ENCODE measurements around the gene AOAH. TPM values are rescaled to one million over a fixed set of nuclear protein-coding genes. Genes with fewer than 3 reads are reported as not detected.
"Not testable (repeated sequence)": the region's sequence is repeated elsewhere in the genome, so short reads cannot be mapped to it uniquely, and the experiment has no call there.

AOAH gene
- polyA plus RNA-seq, 4 donors: 2.3 to 3.4 (median 2.8) TPM

DNA sequence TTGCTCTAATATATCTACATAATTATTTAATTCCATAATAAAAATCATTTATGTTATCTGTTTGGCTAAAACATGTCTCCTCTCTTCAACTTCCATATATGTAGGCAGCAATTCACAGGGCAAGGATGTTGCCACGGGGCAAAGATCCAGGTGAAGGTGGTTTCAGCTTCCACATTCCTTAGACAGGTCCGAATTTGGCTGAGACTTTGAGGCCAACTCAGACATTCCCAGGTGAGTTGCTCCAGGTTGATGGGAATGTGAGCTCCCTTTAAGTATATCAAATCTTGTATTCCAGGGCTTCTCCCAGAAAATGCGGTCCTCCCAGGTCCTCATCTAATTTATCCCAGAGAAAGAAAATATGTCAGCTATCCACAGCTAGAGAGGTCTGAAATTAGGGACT is 15.1 kb upstream of the AOAH start:
- no peak for DNase-seq (ENCODE audit: low read depth in 4 of 4, low spot score in 2 of 4)

DNA sequence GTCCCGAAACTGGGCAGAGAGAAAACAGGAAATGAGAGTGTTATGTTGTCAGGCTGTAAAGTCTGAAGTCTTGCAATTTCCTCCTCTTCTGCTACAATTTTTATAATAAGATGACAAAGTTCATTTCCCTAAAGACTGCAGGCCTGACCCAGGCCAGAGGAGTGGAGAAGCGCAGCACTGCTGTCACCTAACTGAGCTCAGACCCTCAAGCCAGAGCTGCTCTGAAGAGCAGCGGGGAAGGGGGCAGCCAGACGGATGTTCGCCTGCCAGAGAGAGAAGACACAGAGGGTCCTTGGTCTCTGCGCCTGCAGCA is 12.6 kb upstream of the AOAH start:
- no peak for DNase-seq (ENCODE audit: low read depth in 4 of 4, low spot score in 2 of 4)

DNA sequence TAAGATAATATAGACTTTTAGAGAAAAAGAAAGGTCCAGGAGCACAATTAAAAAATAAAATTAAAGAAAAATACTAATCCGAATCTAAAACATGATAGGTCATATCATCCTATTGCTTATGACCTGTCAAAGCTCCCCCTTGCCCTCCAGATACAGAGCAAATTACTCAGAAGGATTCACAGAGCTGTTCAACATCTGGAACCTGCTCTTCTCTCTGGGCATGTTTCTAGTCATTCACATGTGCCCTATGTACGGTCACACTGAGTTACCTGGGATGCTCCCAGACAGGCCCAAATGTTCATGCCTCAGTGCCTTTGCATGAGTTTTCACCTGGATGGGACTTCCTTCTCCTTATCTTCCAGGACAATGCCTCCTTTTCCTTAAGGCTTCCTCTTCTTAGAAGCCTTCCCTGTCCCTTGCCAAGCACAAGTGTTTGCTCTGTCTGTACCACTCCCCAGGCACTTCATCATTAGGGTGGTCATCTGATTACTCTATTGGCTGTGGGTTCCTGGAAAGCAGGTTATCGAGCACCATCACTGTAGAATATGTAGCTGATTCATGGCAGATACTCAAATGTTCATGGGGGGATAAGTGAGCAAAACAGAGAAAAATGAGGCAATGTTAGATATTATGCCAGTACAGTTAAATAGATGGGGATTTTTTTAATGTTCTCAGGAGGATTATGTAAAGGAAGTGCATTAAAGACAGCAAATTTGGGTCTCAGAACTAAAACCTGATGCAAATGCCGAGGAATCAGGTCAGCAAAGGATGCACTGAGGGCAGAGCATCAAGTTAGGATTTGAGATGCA is 12.0 kb upstream of the AOAH start:
- no peak for DNase-seq (ENCODE audit: low read depth in 4 of 4, low spot score in 2 of 4)

DNA sequence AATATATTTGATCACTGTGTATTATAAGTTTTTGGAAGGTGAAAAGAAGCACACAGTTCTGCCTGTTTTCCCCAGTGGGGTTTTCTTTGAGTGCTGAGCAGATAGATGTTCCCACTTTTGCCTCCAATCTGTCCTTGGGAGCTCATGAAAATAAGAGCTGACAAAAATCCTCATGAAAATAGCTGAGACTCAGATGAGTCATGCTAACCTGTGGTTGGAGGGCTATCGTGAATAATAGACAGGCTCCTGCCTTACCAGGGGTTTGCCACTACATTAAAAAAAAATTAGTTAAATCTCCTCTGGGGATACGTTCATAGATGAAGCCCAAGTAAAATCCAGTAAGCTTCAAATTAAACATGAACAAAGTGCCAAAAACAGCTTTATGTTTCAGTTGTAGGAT is 10.9 kb upstream of the AOAH start:
- no peak for DNase-seq (ENCODE audit: low read depth in 4 of 4, low spot score in 2 of 4)

DNA sequence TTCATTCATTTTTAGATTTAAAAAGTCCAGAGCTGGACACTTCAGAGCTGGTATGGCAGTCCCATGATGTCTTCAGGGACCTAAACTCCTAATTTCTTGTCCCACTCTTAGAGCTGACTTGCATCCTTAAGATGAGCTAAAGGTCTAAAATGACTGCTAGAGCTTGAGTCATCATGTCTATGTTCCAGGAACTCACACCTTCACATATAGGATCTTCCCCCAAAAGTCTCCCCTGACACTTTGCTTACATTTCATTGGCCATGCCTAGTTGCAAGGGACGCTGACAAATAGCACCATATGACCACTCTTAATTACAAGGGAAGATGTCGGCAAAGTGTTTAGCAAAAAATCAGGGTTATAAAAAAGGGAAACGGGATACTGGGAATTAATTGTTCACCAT is 10.4 kb upstream of the AOAH start:
- no peak for DNase-seq (ENCODE audit: low read depth in 4 of 4, low spot score in 2 of 4)

DNA sequence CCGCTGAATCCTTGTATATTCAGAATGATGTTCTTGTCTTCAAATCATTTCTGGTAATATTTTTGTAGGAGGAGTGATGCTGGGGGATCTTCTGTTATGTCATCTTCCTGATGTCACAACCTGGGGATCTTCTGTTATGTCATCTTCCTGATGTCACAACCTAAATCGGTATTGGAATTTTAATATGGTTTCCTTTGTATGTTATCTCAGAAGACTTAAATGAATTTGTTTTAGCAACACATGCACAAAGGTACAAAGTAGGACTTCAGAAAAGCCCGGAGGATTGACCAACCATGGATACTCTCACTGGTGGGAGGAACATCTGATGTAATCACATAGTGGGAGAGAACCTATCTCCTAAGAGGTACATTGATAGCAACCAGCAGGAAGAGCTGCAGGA is 9.1 kb upstream of the AOAH start:
- DNase-seq (ENCODE audit: low read depth in 4 of 4, low spot score in 2 of 4): no peak

DNA sequence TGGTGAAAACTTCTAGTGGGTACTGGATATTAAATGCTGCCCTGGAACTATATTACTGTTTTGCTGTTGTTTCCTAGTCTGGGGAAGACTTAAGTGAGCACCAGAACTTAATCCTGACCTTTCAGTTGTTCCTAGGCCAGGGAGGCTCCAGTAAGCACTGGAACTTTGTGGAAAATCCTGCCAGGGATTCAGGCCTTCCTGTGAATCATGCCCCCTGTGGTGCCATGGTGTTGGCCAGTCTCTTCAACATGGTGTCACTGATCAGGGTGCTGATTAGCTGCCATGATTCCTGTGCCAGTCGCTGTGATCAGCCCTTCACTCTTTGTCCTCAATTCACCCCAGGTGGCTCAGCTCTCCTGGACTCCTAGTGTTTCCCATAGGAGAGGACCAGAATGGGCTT is 8.5 kb upstream of the AOAH start:
- no peak for DNase-seq (ENCODE audit: low read depth in 4 of 4, low spot score in 2 of 4)

DNA sequence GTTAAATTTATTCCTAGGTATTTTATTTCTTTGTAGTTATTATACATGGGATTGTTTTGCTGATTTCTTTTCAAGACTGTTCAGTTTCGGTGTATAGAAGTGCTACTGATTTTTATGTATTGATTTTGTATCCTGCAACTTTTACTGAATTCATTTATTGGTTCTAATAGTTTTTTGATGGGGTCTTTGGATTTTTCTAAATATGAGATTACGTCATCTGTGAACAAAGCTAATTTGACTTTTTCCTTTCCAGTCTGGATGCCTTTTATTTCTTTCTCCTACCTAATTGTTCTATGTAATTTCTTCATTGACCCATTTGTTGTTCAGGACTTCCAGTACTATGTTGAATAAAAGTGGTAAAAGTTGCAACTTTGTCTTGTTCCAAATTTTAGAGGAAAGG is 5.8 kb upstream of the AOAH start:
- no peak for DNase-seq (ENCODE audit: low read depth in 4 of 4, low spot score in 2 of 4)

DNA sequence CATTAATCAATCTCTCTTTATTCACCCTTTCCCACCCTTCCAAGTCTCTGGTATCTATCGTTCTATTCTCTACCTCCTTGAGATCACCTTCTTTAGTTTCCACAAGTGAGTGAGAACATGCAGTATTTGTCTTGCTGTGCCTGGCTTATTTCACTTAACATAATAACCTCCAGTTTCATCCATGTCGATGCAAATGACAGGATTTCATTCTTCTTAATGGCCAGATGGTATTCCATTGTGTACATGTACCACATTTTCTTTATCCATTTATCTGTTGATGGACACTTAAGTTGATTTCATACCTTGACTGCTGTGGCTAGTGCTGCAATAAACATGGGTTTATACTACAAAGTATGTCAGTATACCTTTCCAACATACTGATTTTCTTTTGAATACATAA is 3.8 kb upstream of the AOAH start:
- DNase-seq (ENCODE audit: low read depth in 4 of 4, low spot score in 2 of 4): no peak

DNA sequence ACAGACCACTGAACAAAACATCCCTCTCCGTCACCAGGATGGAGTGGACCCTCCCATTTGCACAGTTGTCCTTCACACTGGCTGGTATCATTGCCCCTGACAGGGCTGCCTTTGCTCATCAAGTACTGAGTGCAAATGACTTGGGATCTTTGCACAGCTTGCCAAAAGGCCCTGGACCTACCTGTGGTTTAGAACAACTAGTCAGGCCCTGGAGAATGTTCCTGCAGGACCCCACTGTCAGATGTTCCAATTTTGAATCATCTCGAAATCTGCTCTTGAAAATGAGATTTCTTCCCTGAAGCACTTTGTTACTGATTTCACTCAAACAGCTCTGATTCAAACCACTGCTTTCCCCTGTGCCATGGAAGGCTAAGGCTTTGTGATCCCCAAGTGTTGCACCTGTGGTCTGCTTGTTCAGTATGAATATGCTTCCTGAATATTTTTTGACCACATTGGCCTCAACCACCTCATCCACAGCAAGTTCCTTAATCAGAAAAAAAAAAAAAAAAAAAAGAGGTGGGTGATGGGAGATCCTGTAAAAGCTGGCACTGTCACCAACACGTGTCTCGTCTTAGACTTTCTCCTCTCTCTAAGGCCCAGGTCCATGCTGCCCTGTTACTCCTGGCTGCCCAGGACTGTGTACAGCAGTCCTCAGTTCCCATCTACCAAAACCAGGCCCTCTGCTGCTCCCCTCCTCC is 2.7 kb upstream of the AOAH start:
- no peak for DNase-seq (ENCODE audit: low read depth in 4 of 4, low spot score in 2 of 4)

DNA sequence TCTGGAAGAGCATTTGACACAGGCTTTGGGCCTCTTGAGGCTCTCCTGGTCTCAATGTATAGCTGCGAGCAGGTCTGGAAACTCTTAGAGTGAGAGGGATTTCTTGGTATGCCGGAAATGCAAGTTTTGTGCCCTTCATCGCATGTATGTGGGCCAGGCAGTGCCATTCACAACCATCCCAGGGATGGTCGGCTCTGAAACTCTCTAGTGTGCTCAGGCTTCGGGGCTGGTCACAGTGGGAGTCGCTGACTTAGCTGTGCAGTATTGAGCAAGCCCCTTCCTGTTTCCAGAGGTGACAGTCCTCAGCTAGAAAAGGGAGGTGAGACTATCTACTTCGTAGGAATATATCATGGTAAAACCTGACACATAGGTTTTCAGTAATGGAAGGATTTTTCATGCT is 2.0 kb upstream of the AOAH start:
- DNase-seq (ENCODE audit: low read depth in 4 of 4, low spot score in 2 of 4): no peak

DNA sequence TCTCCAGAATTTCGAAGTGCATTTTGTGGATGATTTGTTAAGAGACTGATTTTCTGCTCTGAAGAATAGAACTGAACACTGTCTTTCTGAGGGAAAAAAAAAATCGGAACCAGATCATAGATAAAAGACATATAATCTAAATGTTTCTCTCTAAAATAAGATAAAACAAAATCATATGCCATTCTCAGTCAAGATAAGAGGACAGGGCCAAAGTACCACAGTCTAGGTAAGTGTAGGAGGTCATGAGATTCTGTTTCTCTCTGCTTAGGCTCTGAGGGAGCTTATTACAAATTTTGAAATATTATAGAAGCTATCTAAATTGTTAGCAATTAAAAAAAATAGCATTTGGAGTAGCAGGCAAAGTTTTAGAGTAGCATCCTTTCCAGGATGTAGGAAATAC is 702 bp upstream of the AOAH start:
- DNase-seq (ENCODE audit: low read depth in 4 of 4, low spot score in 2 of 4): no peak

DNA sequence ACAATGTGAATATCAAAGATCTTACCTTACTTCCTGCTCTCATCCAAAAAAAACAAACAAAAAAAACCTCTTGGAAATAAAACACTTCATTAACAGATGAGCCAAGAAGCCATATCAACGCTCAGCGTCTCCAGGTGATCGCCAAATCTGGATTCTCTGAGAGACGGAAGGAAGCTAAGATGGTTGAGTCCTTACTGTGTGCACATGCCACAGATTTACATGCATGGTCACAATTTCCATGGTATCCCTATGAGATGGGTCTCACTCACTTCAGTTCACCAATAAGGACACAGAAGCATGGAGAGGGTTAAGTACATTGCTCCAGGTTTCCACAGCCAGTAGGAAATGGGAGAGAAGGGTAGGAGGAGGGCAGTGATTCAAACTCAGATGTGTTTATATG is 1.0 kb downstream of the AOAH start:
- DNase-seq (ENCODE audit: low read depth in 4 of 4, low spot score in 2 of 4): no peak

DNA sequence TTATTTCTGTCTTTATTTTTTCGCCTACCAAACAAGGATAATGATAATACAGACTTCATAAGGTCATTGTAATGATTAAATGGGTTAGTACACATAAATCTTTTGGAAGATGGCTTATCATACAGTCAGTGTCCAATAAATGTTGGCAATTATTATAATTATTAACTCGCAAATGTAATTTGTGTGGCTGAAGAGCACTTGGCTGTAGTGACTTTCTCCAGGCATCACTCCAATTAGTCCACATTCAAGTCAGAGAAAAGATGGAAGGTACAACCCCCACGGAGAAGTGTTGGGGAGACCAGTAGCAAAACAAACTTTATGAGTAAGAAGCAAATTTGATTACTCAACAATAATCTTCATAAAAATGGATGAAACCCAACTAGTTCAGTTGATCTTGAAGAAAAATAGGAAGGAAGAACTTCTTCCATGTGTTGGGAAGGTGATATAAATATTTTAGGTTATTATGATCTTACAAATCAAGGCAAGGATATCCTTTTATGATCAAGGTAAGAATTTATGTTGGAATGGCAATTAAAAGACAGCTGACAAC is 5.1 kb downstream of the AOAH start:
- no peak for DNase-seq (ENCODE audit: low read depth in 4 of 4, low spot score in 2 of 4)

DNA sequence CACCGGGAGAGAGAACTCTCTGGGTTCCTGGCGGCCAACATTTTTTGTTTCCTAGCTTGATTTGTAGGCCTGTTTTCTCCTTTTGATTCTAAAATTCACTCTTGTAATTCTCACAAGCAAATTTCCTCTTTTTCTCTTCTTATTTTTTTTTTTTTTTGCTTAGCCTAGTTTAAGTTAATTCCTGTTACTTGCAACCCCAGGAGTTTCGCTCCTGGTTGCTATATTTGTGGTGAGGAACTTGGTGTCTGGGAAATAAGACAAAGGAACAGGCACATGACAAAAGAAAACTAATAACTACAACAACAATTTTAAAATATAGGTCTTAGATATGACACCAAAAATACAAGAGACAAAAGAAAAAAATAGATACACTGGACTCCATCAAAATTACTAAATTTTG is 6.7 kb downstream of the AOAH start:
- no peak for DNase-seq (ENCODE audit: low read depth in 4 of 4, low spot score in 2 of 4)

DNA sequence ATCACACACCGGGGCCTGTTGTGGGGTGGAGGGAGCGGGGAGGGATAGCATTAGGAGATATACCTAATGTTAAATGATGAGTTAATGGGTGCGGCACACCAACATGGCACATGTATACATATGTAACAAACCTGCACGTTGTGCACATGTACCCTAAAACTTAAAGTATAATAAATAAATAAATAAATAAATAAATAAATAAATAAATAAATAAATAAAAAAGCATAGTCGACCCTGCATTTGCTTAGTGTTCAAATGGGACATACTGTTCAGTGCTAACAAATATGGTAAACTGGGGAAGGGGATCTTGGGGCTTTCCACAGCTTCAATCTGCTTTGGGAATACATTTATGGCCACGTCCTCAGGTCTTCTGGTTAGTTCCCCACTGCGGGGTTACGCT is 7.5 kb downstream of the AOAH start:
- DNase-seq (ENCODE audit: low read depth in 4 of 4, low spot score in 2 of 4): not testable (repeated sequence)

DNA sequence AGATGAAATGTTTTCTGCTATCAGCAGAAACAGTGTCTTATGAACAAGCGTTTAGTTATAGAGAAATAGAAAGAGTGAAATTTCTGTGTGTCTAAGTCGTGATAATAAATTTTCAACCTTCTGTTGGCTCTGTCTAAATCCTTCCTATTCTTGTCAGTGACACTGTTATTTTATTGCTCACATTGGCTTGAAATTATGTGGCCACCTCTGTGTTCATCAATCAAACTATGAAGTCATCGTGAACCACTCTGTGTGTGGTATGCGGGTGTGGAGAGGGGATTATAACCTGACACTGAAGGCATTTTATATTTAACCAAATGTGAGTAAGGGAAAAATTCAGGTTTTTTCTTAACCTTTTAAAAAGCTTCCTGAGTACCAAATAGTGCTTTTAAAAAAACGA is 12.3 kb downstream of the AOAH start:
- DNase-seq (ENCODE audit: low read depth in 4 of 4, low spot score in 2 of 4): no peak

DNA sequence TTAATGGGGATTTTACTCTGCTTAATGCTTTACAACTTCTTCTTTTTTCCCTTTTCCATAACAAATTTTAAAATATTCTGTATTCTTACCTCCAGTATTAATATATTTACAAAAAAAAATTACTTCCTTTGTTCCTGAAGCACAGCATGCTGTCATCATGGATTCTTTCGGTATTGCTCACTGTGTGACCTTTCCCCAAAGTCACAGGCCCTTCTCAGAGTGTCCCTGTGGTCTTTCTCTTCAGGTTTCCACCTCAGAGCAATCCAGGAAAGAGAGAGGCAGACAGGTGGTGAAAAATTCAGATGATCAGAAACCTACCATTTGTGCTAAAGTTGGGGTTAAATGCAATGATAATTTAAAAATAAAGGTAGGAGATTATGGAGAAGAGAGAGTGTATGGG is 13.0 kb downstream of the AOAH start:
- no peak for DNase-seq (ENCODE audit: low read depth in 4 of 4, low spot score in 2 of 4)

DNA sequence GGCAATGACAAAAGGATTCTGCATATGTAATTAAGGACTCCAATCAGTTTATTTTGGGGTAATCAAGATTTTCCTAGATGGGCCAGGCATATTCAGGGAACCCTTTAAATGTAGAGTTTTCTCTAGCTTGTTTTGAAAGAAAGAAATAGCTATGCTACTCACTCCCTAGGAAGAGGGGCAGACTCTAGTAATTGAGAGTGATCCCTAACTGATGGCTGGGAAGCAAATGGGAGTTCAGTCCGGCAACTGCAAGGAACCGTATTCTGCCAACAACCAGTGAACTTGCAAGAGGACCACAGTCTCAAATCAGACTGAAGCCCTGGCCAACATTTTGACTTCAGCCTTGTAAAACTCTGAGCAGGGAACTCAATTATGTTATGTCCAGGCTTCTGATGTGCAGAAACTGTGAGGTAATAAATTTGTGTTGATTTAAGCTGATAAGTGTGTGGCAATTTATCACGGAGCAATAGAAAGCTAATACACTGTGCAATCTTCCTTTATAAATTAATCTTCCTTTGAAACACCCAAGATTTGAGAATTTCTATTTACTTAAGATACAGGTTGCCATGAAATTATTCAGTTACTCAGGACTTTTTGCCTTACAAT is 14.0 kb downstream of the AOAH start:
- no peak for DNase-seq (ENCODE audit: low read depth in 4 of 4, low spot score in 2 of 4)

DNA sequence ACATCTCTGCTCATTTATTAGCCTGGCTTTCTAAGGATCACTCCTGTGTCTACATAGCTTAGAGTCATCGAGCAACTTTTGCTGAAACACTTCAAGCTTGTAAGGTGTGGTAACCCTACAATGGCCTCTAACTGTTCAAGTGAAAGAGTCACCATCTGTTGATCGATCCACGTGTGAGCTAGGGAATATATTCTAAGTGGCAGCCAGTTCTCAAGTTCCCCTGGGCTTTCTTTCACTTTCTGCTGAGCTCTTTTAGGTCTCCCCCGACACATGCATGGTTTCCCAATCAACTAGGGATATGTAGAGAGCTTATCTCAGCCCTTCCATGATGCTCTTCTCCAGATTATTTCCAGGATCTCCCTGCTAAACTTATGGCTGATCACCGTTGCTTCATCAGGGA is 15.5 kb downstream of the AOAH start:
- no peak for DNase-seq (ENCODE audit: low read depth in 4 of 4, low spot score in 2 of 4)

DNA sequence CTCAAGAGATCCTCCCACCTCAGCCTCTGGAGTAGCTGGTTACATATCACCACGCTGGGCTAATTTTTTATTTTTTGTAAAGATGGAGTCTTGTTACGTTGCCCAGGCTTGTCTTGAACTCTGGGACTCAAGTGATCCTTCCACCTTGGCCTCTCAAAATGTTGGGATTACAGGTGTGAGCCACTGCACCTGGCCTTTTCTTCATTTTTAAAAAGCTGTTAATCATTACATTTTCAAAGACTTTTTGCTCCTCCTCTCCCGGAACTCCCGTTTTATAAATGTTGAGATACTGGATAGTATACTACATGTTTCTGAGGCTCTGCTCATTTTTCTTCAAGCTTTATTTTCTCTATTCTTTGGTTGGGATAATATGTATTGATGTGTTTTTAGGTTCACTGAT is 16.4 kb downstream of the AOAH start:
- DNase-seq (ENCODE audit: low read depth in 4 of 4, low spot score in 2 of 4): no peak

DNA sequence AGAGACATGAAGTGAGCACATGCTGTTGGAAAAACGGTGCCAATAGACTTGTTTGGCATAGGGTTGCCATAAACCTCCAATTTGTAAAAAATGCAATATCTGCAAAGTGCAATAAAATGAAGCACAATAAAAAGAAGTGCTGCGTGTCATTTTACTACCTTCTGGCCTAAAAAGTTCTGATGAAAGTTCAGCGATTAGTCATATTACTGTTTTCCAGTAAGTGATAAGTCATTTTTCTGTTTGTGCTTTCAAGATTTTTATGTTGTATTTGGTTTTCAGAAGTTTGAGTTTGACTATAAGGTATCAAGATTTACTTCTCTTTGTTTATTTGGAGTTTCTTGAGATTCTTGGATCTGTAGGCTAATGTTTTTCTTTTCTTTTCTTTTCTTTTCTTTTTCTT is 16.8 kb downstream of the AOAH start:
- DNase-seq (ENCODE audit: low read depth in 4 of 4, low spot score in 2 of 4): no peak

Data from left renal cortex interstitium (tissue), 4 donors.